HL-60 (cell line): Measurements from ENCODE around the gene CLASP2.
A peak's percentile ranks its signal among the peaks of the same experiment; 100 is the strongest.

Experiments used
- DNase-seq, 2 experiments: peaks; one replicate each; pipeline ENCODE4 v3.0.0-alpha.2; 2010 to 2020; ENCODE audit warnings: low read depth in 1 of 2, low spot score in 1 of 2
- H3K27ac ChIP-seq: fragments of 250-450 bp; sonication (Bioruptor Pico); replicated peaks from 2 replicates; pipeline ENCODE4 v1.5.1; 2020; ENCODE audit warnings: mild to moderate bottlenecking, moderate library complexity
- H3K27me3 ChIP-seq: fragments of 250-450 bp; sonication (Bioruptor Pico); 2 replicates; pipeline ENCODE4 v1.5.1; 2021; ENCODE audit warnings: mild to moderate bottlenecking, moderate library complexity; ENCODE audit not compliant: insufficient read depth, poor library complexity, severe bottlenecking
- H3K4me3 ChIP-seq: replicated peaks from 2 replicates; pipeline ENCODE4 v1.5.1; 2011; ENCODE audit warnings: mild to moderate bottlenecking, control low read depth, low read length; ENCODE audit not compliant: insufficient read depth
- GABPA ChIP-seq: IDR thresholded peaks from 2 replicates; pipeline ENCODE4 v1.6.1; 2012; ENCODE audit warnings: low read depth
- POLR2AphosphoS5 ChIP-seq: IDR thresholded peaks from 2 replicates; pipeline ENCODE4 v1.6.1; 2012; ENCODE audit warnings: low read depth
- SPI1 ChIP-seq: IDR thresholded peaks from 2 replicates; pipeline ENCODE4 v1.6.1; 2012; ENCODE audit warnings: low read depth, mild to moderate bottlenecking, borderline replicate concordance
- TF ChIP-seq, protein P1 (sequence below): IDR thresholded peaks from 2 replicates; pipeline ENCODE4 v1.6.1; 2012; ENCODE audit warnings: low read depth; ENCODE audit not compliant: insufficient replicate concordance
- TF ChIP-seq, protein P2 (sequence below): IDR thresholded peaks from one replicate; pipeline ENCODE4 v1.5.1; 2011; ENCODE audit warnings: low read length, control low read depth, inconsistent platforms; ENCODE audit not compliant: insufficient read depth

The CLASP2 gene

DNA sequence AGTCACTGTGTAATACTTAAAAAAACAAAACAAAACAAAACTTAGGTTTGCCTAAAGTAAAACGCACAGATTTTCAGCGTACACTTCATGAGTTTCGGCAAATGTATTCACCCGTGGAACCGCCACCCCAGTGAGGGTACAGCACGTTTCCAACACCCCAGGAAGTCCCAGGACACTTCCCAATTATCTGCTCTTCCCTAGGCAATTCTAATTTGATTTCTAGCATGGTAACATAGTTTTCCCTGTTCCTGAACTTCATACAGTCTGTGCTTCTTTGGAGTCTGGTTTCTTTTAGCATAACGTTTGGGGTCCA is 497 bp upstream of the CLASP2 start:
- no peaks in the 10 kb centered on the region for H3K27me3 ChIP-seq
- peak overlapping the region; percentile 83 for H3K27ac ChIP-seq
- H3K4me3 ChIP-seq: peak overlapping the region; percentile 93
- no peak for DNase-seq
- TF ChIP-seq SPI1: no peak
- TF ChIP-seq, protein P1, sequence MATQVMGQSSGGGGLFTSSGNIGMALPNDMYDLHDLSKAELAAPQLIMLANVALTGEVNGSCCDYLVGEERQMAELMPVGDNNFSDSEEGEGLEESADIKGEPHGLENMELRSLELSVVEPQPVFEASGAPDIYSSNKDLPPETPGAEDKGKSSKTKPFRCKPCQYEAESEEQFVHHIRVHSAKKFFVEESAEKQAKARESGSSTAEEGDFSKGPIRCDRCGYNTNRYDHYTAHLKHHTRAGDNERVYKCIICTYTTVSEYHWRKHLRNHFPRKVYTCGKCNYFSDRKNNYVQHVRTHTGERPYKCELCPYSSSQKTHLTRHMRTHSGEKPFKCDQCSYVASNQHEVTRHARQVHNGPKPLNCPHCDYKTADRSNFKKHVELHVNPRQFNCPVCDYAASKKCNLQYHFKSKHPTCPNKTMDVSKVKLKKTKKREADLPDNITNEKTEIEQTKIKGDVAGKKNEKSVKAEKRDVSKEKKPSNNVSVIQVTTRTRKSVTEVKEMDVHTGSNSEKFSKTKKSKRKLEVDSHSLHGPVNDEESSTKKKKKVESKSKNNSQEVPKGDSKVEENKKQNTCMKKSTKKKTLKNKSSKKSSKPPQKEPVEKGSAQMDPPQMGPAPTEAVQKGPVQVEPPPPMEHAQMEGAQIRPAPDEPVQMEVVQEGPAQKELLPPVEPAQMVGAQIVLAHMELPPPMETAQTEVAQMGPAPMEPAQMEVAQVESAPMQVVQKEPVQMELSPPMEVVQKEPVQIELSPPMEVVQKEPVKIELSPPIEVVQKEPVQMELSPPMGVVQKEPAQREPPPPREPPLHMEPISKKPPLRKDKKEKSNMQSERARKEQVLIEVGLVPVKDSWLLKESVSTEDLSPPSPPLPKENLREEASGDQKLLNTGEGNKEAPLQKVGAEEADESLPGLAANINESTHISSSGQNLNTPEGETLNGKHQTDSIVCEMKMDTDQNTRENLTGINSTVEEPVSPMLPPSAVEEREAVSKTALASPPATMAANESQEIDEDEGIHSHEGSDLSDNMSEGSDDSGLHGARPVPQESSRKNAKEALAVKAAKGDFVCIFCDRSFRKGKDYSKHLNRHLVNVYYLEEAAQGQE: no peak
- TF ChIP-seq GABPA: no peak
- TF ChIP-seq, protein P2, sequence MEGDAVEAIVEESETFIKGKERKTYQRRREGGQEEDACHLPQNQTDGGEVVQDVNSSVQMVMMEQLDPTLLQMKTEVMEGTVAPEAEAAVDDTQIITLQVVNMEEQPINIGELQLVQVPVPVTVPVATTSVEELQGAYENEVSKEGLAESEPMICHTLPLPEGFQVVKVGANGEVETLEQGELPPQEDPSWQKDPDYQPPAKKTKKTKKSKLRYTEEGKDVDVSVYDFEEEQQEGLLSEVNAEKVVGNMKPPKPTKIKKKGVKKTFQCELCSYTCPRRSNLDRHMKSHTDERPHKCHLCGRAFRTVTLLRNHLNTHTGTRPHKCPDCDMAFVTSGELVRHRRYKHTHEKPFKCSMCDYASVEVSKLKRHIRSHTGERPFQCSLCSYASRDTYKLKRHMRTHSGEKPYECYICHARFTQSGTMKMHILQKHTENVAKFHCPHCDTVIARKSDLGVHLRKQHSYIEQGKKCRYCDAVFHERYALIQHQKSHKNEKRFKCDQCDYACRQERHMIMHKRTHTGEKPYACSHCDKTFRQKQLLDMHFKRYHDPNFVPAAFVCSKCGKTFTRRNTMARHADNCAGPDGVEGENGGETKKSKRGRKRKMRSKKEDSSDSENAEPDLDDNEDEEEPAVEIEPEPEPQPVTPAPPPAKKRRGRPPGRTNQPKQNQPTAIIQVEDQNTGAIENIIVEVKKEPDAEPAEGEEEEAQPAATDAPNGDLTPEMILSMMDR: no peak
- no peak for TF ChIP-seq POLR2AphosphoS5

DNA sequence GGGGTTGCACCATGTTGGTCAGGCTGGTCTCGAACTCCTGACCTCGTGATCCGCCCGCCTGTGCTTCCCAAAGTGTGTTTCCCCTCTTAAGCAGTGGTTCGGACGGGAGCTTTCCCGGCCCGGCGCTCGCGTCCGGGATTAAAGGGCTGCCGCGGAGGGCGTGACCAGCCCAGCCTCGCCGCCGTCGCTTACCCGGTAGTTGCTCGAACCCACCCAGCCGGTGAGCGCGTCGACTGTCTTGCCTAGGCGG is 513 bp downstream of the CLASP2 start:
- Histone ChIP-seq H3K27me3 (no peaks in the 10 kb centered on the region), H3K27ac (peak overlapping the region; percentile 83), H3K4me3 (peak overlapping the region; percentile 93)
- peak in 1 of 2 experiments; percentile 38 for DNase-seq
- TF ChIP-seq POLR2AphosphoS5 (no peak), GABPA (no peak), SPI1 (no peak)
- TF ChIP-seq, protein P2: no peak
- TF ChIP-seq, protein P1: no peak

DNA sequence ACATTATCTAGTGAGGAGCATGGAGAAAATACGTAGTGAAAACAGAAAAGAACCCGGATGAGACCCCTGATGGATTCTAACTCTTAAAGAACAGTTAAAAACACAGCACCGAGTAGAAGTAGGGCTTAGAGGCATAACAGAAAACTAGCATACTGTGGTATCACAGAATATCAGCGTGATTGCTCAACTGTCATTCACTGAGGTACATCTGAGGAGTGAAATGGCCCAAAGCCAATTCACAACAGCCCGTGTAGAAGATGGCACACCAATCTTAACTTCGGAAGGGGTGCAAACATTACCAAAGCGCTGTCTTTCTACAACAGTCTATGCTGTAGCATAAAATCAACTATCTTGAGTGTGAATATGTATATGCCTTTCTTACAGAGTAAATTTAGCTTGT is 1.8 kb downstream of the CLASP2 start:
- no peaks in the 10 kb centered on the region for H3K27me3 ChIP-seq
- TF ChIP-seq, protein P1: no peak
- TF ChIP-seq GABPA (no peak), POLR2AphosphoS5 (no peak), SPI1 (no peak)
- TF ChIP-seq, protein P2: no peak
- peak overlapping the region; percentile 93 for H3K4me3 ChIP-seq
- H3K27ac ChIP-seq: no peak overlapping the region
- peak in 1 of 2 experiments; percentile 25 for DNase-seq
